Activated naive CD4-positive, alpha-beta T cell treated with anti-CD3 and anti-CD28 coated beads, Interleukin-2, amount 50 U/mL, for 72 hours (primary cell): ENCODE results near the gene KRTAP3-1. TPM values are rescaled to one million over a fixed set of nuclear protein-coding genes. Genes with fewer than 3 reads are reported as not detected.

Experiments
- ATAC-seq, 2 donors: fragments of 150-1000 bp; cut with Tn5 transposase; 2 replicates each; pipeline ENCODE4 v1.10.0; 2021; ENCODE audit warnings: mild to moderate bottlenecking in 2 of 2, moderate library complexity in 2 of 2
- DNase-seq, 2 donors: peaks; one replicate each; pipeline ENCODE4 v3.0.0; 2021 to 2022; ENCODE audit warnings: low spot score in 2 of 2
- H3K27ac Mint-ChIP-seq, 2 donors: one replicate each; pipeline ENCODE4 v1.8.0; 2022; ENCODE audit warnings: mild to moderate bottlenecking in 2 of 2, mixed read lengths in 2 of 2
- H3K36me3 Mint-ChIP-seq, 2 donors: one replicate each; pipeline ENCODE4 v1.8.0; 2022; ENCODE audit warnings: mixed read lengths in 2 of 2
- H3K9me3 Mint-ChIP-seq, 2 donors: one replicate each; pipeline ENCODE4 v1.8.0; 2022; ENCODE audit warnings: mixed read lengths in 2 of 2
- total RNA-seq, 2 donors: library from RNA; stranded (reverse); gene quantifications; one replicate each; pipeline ENCODE4 v1.2.3, GENCODE V29; 2022

KRTAP3-1 gene
- total RNA-seq, 2 donors from 2014 or later, result not detected

DNA sequence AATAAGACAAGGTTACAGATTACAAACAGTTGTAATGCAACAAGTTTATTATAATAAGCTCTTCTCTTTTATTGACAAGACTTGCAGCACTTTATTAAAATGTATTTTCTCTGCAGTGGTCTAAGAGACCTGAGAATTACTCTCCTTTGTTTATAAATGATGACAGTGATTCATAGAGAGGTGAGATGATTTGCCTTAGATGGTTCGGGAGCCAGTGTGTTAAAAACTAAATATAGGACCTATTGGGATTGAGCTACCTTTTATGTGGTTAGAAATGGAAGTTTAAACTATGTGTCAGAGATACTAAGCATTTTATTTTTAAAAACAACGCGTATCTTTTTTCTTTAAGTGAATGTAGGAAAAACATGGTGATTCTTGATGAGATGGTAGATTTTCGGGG, 12.1 kb downstream of the KRTAP3-1 start:
- ATAC-seq (peak in 1 of 2 donors; percentile 34), DNase-seq (no peak)
- Mint-ChIP-seq H3K36me3 (peaks cover 0 to 5% of the 10 kb centered on the region in 2 donors), H3K9me3 (no peaks in the 10 kb centered on the region), H3K27ac (no peak overlapping the region)

DNA sequence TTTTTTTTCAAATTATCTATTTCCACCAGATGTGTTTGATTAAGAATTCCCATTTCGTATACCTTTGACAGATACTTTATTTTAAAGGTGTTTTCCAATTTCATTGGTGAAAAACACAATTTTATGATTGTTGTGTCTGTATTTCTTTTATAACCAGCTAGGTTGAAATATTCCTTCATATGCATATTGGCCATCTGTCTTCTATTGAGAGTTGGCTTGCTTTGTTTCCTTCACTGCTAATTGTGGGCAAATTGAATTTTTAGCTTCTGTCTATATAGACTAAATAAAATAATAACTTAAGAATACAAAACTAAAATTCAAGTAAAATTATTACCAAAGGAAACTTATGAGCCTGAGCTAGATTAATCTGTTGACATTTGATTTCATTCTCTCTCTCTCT, 13.8 kb downstream of the KRTAP3-1 start:
- Mint-ChIP-seq H3K27ac (no peak overlapping the region), H3K9me3 (no peaks in the 10 kb centered on the region), H3K36me3 (peaks cover 0 to 5% of the 10 kb centered on the region in 2 donors)
- no peak for DNase-seq
- ATAC-seq, result no peak

DNA sequence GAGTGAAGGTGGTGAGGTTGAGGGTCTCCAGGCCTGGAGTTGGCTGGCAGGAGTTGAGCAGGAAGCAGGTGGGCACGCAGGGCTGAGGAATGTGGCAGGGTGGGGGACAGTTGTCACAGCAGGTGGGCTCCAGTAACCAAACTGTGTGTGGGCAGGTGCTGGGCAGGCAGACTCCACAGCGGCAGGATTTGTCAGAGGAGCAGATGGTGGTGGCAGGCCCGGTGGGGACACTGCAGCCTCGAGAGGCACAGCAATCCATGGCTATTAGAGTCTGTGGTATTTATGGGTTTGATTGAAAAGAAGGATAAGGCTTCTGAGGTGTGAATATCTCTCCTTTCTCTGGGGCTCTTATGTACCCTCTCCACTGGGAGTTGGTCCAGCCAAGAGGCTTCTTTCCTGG, 15.1 kb downstream of the KRTAP3-1 start, which contains the start of gene KRTAP3-3:
Gene KRTAP3-3 (minus strand): TSS at position 326 of the 400 bp plus-strand sequence. CDS start 67 bp downstream, at position 259.
- DNase-seq (no peak), ATAC-seq (no peak)
- H3K36me3 Mint-ChIP-seq, result peaks cover 0 to 5% of the 10 kb centered on the region in 2 donors
- H3K27ac Mint-ChIP-seq, result no peak within 1 kb of the TSS
- H3K9me3 Mint-ChIP-seq, result no peaks in the 10 kb centered on the region

DNA sequence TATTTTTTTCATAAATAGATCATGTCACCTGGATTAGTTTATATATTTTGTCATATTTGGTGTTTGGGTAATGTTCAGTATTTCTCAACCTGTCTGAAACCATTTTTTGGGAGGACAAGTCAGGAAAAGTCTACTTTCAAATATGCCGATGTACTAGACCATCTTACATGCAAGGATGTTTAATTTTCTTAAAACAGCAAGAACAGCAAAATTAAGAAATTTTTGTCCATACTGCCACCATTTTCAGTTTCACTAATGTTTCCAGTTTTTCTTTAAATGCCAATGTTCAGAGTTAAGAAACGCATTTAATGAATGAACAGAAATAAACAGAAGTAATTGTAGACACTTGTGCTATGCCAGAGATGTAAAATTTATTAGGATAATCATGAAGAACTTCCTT, 15.8 kb downstream of the KRTAP3-1 start:
- Mint-ChIP-seq H3K36me3 (peaks cover 0 to 5% of the 10 kb centered on the region in 2 donors), H3K9me3 (no peaks in the 10 kb centered on the region), H3K27ac (no peak overlapping the region)
- ATAC-seq, result no peak
- no peak for DNase-seq

DNA sequence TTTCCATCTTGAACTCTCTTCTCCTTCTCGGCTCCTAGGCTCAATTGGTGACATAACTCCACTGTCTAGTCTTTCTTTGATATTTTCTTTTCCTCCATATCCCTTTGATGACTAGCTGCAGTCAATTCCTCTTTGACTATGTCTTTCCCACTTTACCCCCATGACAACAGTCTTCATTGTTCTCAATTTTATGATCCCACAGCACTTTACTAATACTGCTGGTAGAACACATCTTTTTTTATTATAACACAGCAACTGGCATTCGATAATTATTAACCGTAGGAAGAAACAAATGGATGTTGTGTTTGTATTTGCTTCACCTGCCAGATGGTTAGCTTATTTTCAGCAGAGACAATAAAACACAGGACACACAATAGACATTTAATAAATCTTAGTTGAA, 16.3 kb downstream of the KRTAP3-1 start:
- ATAC-seq (no peak), DNase-seq (no peak)
- H3K27ac Mint-ChIP-seq, result no peak overlapping the region
- peaks cover 0 to 5% of the 10 kb centered on the region in 2 donors for H3K36me3 Mint-ChIP-seq
- no peaks in the 10 kb centered on the region for H3K9me3 Mint-ChIP-seq

DNA sequence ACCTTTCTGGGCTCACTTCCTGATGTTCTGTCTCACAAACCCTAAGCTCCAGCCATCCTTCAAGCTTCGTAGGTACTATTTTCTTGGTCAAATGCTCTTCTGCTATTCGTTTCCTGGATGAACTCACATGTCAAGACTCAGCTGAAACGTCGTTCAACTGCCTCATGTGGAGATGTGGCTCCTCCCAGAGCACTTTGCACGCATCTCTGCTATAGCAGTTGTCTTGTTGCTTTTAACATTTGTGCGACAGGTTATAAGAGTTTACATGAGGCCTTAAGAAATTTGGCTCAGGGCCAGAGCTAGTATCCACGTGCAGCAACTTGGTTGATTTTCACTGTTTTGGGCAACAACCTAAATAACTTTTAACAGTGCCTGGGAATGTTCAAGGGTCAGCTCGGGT, 22.0 kb downstream of the KRTAP3-1 start:
- ATAC-seq (no peak), DNase-seq (no peak)
- no peaks in the 10 kb centered on the region for H3K9me3 Mint-ChIP-seq
- no peak overlapping the region for H3K27ac Mint-ChIP-seq
- no peaks in the 10 kb centered on the region for H3K36me3 Mint-ChIP-seq

DNA sequence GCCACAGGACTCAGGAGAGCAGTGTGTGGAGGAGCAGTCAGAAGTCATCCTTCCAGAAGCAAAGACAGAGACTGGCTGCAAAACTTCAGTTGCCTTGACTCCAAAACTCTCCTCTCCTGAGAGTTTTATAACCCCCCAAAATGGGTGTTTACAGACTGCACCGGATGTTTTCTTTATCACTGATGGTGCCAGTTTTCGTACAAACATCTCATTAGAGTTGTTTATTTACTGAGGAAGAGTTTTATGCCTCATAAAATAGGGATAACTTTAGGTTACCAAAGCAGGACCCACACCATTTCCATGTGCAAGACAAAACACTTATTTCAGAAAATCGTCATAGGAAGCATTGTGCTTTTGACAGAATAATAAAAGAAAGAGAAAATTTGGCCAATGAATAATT, 24.7 kb downstream of the KRTAP3-1 start, which contains the start of gene KRT40:
Gene KRT40 (minus strand): TSS at position 101 of the 400 bp plus-strand sequence. CDS start 53 bp downstream, at position 48.
- Mint-ChIP-seq H3K27ac (no peak within 1 kb of the TSS), H3K36me3 (no peaks in the 10 kb centered on the region), H3K9me3 (no peaks in the 10 kb centered on the region)
- DNase-seq (no peak), ATAC-seq (no peak)

DNA sequence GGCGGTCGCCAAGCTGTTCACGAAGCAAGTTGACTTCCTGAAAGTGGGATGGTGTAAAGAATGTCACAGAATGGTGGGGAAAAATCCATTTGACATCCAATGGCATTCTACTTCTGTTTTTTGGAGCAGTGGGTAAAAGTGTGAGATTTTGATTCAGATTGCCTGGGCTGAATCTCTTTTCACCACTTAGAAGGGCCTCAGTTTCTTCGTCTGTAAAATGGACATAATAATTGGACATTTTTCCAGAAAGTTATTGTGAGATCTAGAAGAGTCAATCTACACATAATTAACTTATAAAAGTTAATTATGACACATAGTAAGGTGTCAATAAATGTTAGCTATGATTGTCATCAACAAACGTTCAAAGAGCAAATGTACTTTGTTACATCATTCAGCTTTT, 27.8 kb downstream of the KRTAP3-1 start:
- no peaks in the 10 kb centered on the region for H3K36me3 Mint-ChIP-seq
- ATAC-seq (no peak), DNase-seq (no peak)
- H3K27ac Mint-ChIP-seq, result peak overlapping the region in 1 of 2 donors; percentile 22
- no peaks in the 10 kb centered on the region for H3K9me3 Mint-ChIP-seq

DNA sequence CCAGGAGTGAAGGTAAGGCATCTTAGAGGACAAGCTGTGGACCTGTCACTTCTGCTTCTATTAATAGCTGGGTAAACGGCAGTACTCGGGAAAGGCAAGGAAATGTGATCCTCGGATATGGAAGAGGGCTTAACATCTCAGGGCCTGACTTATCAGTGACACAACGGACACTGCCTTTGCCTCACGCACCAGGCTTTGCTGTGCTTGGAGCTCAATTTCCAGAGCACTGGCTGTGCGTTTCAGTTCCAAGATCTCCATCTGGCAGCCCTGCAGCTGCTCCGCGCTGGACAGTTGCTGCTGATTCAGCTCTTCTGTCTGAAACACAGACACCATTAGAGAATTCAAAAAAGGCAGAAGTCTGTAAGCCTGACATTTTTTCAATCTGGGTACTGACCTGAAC, 28.3 kb downstream of the KRTAP3-1 start:
- Mint-ChIP-seq H3K27ac (no peak overlapping the region), H3K36me3 (no peaks in the 10 kb centered on the region), H3K9me3 (no peaks in the 10 kb centered on the region)
- ATAC-seq, result no peak
- DNase-seq, result no peak

DNA sequence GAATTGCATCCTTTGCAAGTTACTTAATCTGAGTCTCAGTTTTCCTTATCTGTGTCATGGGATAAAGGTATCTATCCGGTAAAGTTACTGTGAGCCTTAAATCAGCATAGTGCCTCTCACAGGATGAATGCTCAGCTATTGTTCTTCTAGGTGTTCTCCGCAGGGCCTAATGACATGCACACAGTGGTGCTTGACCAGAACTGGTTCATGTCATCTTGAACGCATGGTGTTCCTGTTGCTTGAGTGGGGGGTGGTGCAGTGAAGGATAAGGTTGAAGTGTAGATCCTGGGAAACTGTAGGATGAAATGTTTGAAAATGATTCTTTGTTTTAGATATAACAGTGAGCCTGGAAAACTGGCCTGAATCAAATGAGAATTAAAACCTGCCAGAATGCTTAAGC, 28.8 kb downstream of the KRTAP3-1 start:
- DNase-seq, result no peak
- no peak for ATAC-seq
- no peak overlapping the region for H3K27ac Mint-ChIP-seq
- no peaks in the 10 kb centered on the region for H3K36me3 Mint-ChIP-seq
- H3K9me3 Mint-ChIP-seq, result no peaks in the 10 kb centered on the region

DNA sequence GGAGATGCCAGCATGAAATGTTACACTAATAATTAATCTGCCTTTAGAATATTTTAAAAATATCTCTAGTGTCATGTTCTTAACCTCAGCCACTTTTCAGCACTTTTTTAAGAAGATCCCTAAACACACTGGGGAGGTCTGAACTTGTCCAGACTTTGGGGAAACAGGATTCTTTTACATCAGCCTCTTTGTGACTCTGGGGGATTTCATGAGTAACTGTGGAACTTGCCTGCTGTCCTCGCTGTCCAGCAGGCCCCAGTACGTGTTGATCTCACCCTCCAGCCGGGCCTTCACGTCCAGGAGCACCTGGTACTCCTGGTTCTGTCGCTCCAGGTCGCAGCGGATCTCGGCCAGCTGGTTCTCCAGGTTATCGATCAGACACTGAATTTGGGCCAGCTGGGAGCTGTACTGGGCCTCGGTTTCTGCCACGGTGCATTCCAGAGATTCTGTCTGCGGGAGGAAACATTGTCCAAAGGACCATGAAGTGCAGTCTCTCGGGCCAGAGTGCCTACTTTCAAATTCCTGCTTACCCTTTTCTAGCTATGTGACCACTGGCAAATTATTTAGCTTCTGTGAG, 30.3 kb downstream of the KRTAP3-1 start:
- H3K9me3 Mint-ChIP-seq, result no peaks in the 10 kb centered on the region
- H3K36me3 Mint-ChIP-seq, result no peaks in the 10 kb centered on the region
- H3K27ac Mint-ChIP-seq, result no peak overlapping the region
- ATAC-seq, result no peak
- no peak for DNase-seq

DNA sequence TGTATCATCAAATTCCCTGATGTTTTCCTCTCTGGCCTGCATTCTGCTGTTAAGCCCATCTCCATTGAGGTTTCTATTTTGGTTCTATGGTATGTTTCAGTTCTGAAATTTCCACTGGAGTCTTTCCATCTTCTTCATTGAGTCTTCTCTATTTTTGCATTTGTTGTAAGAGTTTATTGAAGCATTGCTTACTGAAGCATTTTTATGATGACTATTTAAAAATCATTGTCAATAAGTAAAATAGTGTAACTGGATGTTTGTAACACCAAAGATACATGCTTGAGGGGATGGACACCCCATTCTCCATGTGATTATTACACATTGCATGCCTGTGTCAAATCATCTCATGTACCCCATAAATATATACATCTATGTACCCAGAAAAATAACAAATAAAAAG, 33.4 kb downstream of the KRTAP3-1 start:
- DNase-seq, result no peak
- no peak for ATAC-seq
- H3K27ac Mint-ChIP-seq, result no peak overlapping the region

DNA sequence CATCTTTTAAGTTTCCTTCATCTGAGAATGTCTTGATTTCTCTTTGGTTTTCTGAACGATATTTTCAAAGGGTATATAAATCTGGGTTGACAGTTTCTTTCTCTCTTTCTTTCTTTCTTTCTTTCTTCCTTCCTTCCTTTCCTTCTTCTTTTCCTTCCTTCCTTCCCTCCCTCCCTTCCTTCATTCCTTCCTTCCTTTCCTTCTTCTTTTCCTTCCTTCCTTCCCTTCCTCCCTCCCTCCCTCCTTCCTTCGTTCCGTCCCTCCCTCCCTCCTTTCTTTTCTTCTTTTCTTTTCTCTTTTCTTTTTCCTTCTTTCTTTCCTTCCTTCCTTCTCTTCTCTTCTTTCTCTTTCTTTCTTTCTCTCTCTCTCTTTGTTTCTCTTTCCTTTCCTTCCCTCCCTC, 34.6 kb downstream of the KRTAP3-1 start:
- no peak overlapping the region for H3K27ac Mint-ChIP-seq
- H3K9me3 Mint-ChIP-seq, result no peaks in the 10 kb centered on the region
- H3K36me3 Mint-ChIP-seq, result no peaks in the 10 kb centered on the region
- ATAC-seq (no peak), DNase-seq (no peak)

More for the DNA sequence above, 33.4 kb downstream of the KRTAP3-1 start:
- Mint-ChIP-seq H3K36me3 (no peaks in the 10 kb centered on the region), H3K9me3 (no peaks in the 10 kb centered on the region)

DNA sequence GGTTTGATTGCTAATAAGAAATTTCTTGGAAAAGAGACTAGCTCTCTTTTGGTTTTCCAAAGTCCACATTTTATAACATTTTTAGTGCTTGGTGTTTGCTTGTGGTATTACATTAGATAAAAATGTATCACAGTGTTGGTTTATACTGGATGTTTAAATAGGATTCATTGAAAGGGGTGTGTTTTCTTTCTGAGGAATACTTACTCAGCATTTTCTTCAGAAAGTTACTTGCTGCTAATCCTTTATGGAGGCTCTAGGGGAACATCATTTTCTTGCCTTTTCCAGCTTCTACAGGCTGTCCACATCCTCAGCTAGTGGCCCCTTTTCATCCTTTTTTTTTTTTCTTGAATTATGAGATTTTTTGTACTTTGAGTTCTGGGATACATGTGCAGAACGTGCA, 41.3 kb downstream of the KRTAP3-1 start:
- DNase-seq, result no peak
- Mint-ChIP-seq H3K9me3 (no peaks in the 10 kb centered on the region), H3K27ac (no peak overlapping the region), H3K36me3 (no peaks in the 10 kb centered on the region)
- no peak for ATAC-seq

DNA sequence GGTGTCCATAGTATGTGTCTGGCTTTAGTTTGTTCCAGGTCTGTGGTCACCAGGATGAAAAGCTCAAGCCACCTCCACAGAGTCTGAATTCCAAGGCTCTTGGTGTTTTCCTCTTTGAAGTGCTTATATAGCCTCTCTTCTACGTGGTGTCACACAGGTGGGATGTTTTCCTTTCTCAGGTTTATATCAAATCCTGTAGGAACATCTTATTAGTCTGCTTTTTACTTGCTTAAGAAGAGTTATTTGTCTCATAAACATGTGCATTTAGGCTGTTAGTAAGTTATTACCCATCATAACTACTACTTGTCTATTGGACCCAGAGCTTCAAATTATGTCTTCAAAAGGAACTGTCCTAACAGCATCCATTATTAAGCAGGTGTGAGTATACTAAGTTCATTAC, 42.1 kb downstream of the KRTAP3-1 start, which contains the start of gene KRT39:
Gene KRT39 (minus strand): TSS at position 101 of the 400 bp plus-strand sequence. CDS start 92 bp downstream, at position 9.
- Mint-ChIP-seq H3K9me3 (no peaks in the 10 kb centered on the region), H3K36me3 (no peaks in the 10 kb centered on the region), H3K27ac (no peak within 1 kb of the TSS)
- ATAC-seq, result no peak
- no peak for DNase-seq

DNA sequence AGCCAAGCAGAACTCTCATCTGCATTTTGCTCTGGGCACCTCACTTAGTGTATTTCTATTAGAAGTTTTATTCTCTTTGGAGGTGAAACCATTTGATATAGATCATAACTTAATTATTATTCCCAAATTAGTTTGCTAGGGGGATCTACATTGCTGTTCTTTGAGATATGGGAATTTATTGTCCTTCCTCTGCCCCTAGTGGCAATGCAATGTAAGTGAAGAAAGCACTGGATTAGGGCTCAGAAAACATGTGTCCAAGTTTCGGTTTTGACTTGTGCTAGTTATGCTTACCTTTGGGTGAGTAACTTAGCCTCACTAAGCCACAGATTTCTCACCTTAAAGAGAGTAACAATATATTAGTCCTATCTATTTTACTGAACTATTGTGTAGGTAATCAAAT, 45.1 kb downstream of the KRTAP3-1 start:
- no peak overlapping the region for H3K27ac Mint-ChIP-seq
- no peak for DNase-seq
- no peak for ATAC-seq
- H3K9me3 Mint-ChIP-seq, result no peaks in the 10 kb centered on the region
- H3K36me3 Mint-ChIP-seq, result no peaks in the 10 kb centered on the region

DNA sequence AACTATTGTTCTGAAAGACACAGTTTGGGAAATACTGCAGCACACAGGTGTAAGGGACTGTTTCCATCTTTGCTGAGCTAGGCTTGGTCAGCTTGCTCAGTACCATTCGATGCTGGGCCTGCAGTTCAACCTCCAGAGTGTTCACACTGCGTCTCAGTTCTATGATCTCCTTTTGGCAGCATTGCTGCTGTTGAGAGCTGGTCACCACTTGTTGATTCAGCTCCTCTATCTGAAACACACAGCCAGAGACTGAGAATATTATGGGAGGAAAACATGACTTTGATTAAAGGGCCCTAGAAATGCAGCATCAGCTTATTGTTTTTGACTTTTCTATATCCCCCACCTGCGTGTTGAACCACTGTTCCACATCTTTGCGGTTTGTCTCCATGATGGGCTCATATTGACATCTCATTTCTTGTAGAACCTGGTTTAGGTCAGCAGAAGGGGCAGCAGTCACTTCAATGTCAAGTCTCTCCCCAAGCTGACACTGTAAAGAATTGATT, 46.8 kb downstream of the KRTAP3-1 start:
- no peak for ATAC-seq
- no peaks in the 10 kb centered on the region for H3K9me3 Mint-ChIP-seq

DNA sequence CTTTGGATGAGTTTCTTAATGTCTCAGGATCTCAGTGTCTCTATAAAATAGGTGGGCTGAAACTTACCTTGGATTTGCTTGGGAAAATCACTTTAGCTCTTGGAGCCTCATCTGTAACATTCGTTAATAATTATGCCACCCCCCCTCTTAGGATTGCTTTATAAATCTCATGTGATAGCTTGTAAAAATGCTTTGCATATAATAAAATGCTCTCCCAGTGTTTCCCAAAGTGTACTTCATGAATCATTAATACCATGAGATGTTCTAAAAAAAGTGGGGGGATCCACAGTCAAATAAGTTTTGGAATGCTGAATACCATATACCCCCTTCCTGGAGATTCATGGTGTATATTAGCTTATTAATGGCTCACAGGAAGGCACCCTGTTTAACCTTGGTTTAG, 47.3 kb downstream of the KRTAP3-1 start:
- DNase-seq (no peak), ATAC-seq (no peak)
- Mint-ChIP-seq H3K36me3 (no peaks in the 10 kb centered on the region), H3K27ac (no peak overlapping the region), H3K9me3 (no peaks in the 10 kb centered on the region)

More for the DNA sequence above, 46.8 kb downstream of the KRTAP3-1 start:
- no peak for DNase-seq
- H3K36me3 Mint-ChIP-seq, result no peaks in the 10 kb centered on the region
- no peak overlapping the region for H3K27ac Mint-ChIP-seq
